Measurements from ENCODE around the gene SRSF3. TPM values are rescaled to one million over a fixed set of nuclear protein-coding genes. Genes with fewer than 3 reads are reported as not detected.

The SRSF3 gene
- total RNA-seq (100 to 1,000 TPM; 180 to 183 TPM), polyA plus RNA-seq (ENCODE audit: insufficient read depth, low read depth, low replicate concordance) (289 TPM)
- long read RNA-seq, donor 1, full-length matches to known transcripts, result 374 of 424 reads
- long read RNA-seq, donor 1, partial matches to known transcripts, result 42 of 424 reads
- long read RNA-seq, donor 1, other reads (novel, unspliced or antisense), result 8 of 424 reads
- long read RNA-seq, donor 2, full-length matches to known transcripts, result 256 of 294 reads
- long read RNA-seq, donor 2, partial matches to known transcripts, result 33 of 294 reads
- long read RNA-seq, donor 2, other reads (novel, unspliced or antisense), result 5 of 294 reads

DNA sequence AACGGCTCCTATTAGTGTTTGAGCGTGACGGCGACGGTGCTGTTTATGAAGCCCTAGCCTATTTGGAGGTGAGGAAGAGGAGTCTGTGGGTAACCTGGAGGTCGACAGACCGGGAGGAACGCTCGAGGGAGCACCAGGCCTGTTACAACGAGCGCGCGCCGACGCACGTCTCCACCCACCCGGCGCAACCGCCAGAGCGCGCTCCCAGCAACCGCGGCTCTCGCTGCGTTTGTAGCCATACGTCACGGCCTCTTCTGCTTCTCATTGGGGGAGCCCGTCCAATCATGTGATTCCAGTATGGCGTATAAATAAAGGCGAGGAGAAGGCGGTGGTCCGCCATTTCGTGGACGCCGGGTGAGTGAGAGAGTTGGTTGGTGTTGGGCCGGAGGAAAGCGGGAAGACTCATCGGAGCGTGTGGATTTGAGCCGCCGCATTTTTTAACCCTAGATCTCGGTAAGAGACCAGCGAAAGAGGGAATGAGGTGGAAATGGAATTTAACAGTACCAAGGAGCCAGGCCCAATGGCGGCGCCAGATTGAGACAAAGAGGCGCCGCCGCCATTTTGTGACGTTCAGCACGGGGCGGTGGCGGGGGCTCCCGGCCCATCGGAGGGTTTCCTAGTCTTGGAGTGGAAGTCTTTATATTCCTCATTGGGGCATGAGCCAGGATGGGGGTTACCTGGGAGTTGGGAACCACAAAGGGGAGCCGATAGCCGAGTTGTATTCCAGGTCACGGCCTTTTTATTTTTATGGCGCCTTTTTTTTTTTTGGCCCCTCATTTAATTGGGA, at the start of gene SRSF3:
Gene SRSF3, plus strand, starts transcription at position 334 of the 787 bp plus-strand sequence. CDS start 2,401 bp downstream, outside the sequence.
- peak; percentile 99 for DNase-seq
- intact Hi-C loops (cut with DNase I; ENCODE audit: low total_unique reads), result loop anchor here (10.0 kb wide), 1 partner anchor 49 kb away; the partner anchor contains the start of gene STK38
- peaks cover 28% of the 10 kb centered on the region for H3K4me1 ChIP-seq
- H3K36me3 ChIP-seq (ENCODE audit: low read depth, missing control alignments), result no peaks in the 10 kb centered on the region
- H3K9me3 ChIP-seq, result no peaks in the 10 kb centered on the region
- TF ChIP-seq, protein P1, sequence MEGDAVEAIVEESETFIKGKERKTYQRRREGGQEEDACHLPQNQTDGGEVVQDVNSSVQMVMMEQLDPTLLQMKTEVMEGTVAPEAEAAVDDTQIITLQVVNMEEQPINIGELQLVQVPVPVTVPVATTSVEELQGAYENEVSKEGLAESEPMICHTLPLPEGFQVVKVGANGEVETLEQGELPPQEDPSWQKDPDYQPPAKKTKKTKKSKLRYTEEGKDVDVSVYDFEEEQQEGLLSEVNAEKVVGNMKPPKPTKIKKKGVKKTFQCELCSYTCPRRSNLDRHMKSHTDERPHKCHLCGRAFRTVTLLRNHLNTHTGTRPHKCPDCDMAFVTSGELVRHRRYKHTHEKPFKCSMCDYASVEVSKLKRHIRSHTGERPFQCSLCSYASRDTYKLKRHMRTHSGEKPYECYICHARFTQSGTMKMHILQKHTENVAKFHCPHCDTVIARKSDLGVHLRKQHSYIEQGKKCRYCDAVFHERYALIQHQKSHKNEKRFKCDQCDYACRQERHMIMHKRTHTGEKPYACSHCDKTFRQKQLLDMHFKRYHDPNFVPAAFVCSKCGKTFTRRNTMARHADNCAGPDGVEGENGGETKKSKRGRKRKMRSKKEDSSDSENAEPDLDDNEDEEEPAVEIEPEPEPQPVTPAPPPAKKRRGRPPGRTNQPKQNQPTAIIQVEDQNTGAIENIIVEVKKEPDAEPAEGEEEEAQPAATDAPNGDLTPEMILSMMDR (IDR thresholded peaks at IDR 0.05), result peak; percentile 21 to 52 (median 47)
- peak; percentile 87 for TF ChIP-seq POLR2A (IDR thresholded peaks at IDR 0.05)
- H3K27me3 ChIP-seq, result no peaks in the 10 kb centered on the region
- 0 to 1% methylated on average over 44 to 58 of the region's 58 CpGs for WGBS, 2 donors
- H3K4me3 ChIP-seq, result peak within 1 kb of the TSS; percentile 74 to 98
- peak within 1 kb of the TSS; percentile 98 to 99 for H3K27ac ChIP-seq

DNA sequence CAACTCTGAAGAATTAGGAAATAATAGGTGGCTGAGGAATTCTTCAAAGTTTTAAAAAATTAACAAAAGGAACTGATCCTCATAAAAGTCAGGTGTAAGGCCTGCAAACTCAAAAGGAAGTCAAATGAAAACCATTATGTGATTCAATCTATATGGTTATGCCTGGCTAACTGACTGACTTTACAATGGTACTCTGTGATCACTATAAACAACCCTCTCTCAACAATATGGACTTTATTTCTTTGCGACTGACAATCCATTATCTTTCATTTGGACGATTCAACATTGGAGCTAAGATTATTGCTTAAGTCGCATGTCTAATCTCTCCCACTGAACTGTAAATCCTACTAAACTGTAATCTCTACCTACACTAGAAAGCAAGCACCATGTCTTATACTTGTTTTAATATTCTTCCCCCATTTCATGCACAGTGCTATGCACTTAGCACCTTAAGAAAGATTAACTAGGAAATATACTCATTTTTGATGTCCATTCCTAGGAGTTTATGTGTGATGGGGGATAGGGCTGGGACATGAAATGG, 48.3 kb upstream of the SRSF3 start:
- Histone ChIP-seq H3K4me3 (peak overlapping the region; percentile 73 to 84), H3K4me1 (peaks cover 20% of the 10 kb centered on the region), H3K9me3 (no peaks in the 10 kb centered on the region), H3K27me3 (no peaks in the 10 kb centered on the region), H3K36me3 (ENCODE audit: low read depth, missing control alignments) (no peaks in the 10 kb centered on the region), H3K27ac (peak overlapping the region; percentile 91 to 93)
- intact Hi-C loops (cut with DNase I; ENCODE audit: low total_unique reads), result loop anchor here (10.0 kb wide), 1 partner anchor 49 kb away; the partner anchor contains the start of gene SRSF3
- no peak for DNase-seq
- TF ChIP-seq, protein P1 (IDR thresholded peaks at IDR 0.05), result no peak
- TF ChIP-seq POLR2A (IDR thresholded peaks at IDR 0.05), result no peak
- 23 to 29% methylated on average over 3 of the region's 3 CpGs for WGBS, 2 donors

DNA sequence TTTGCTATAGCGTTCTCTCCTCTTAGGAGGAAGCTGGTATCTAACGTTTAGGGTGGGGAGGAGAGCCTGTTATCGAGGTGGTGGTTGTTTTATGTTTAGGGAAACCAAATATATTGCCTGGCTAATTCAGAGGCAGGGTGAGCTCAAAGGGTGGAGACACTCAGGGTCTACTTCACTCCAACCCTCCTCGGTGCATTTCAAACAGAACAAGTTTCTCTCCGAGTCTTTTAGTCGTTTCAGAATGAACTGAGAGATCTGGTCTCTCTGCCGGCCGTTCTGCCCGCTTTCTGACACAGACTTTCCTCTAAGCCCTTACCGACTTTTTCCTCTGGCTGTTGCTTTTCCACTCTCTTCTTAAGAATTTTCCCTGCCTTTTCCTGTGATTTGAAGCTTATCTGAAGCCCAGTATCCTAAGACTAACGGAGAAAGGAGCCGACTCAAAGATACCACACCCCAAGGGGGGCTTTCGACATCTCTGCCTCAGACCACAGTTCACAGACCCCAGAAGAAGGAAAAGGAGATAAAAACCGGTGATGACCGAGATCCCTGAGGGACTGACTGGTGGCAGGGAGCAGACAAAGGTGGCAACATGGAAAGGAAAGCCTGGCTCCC, 47.7 kb upstream of the SRSF3 start:
- 0 to 1% methylated on average over 15 of the region's 15 CpGs for WGBS, 2 donors
- peak overlapping the region; percentile 73 to 84 for H3K4me3 ChIP-seq
- H3K27me3 ChIP-seq, result no peaks in the 10 kb centered on the region
- H3K9me3 ChIP-seq, result no peaks in the 10 kb centered on the region
- TF ChIP-seq, protein P1 (IDR thresholded peaks at IDR 0.05), result no peak
- TF ChIP-seq POLR2A (IDR thresholded peaks at IDR 0.05), result no peak
- H3K4me1 ChIP-seq, result peaks cover 20% of the 10 kb centered on the region
- H3K27ac ChIP-seq, result peak overlapping the region; percentile 91 to 93
- intact Hi-C loops (cut with DNase I; ENCODE audit: low total_unique reads), result loop anchor here (10.0 kb wide), 1 partner anchor 48 kb away; the partner anchor contains the start of gene SRSF3
- peak; percentile 30 for DNase-seq
- no peaks in the 10 kb centered on the region for H3K36me3 ChIP-seq (ENCODE audit: low read depth, missing control alignments)

DNA sequence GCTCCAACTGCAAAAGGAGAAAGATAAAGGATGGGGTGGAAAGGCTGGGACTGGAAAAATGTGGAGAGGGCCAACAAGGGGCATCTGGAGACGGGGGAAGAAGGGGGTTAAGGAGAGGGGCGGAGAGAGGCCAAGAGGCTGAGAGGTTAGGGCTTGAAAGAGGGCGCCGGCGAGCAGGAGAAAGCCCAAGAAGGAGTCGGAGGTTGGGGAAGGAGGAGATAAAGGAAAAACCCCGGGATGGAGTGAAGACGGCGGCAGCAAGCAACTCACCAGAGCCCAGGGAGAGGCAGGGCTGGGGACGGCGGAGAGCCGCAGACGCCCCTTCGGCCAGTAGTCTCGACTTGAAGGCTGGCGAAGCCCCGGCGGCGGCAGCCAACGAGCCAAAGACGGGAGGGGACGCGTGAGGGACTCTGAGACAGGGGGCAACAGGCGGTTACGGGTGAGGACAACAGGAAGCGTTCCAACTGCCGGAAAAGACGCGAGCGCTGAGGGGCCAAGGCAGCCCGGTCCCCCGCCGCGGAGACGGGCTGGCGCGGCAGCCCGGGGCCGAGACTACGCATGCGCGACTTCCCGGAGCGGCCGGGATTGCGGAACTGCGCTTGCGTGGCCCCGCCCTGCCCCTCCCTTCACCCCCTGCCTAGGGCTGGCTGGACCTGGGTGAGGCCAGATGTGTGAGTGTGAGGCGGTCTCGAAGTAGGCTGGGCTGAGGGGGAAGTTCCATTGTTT, 47.1 kb upstream of the SRSF3 start, which contains the start of gene STK38:
Gene STK38, minus strand, starts transcription at position 560 of the 726 bp plus-strand sequence. CDS start 7,277 bp downstream, outside the sequence.
- no peaks in the 10 kb centered on the region for H3K9me3 ChIP-seq
- 0 to 1% methylated on average over 50 to 51 of the region's 51 CpGs for WGBS, 2 donors
- peak within 1 kb of the TSS; percentile 91 to 93 for H3K27ac ChIP-seq
- H3K4me3 ChIP-seq, result peak within 1 kb of the TSS; percentile 73 to 84
- H3K36me3 ChIP-seq (ENCODE audit: low read depth, missing control alignments), result no peaks in the 10 kb centered on the region
- no peaks in the 10 kb centered on the region for H3K27me3 ChIP-seq
- peaks cover 20% of the 10 kb centered on the region for H3K4me1 ChIP-seq
- peak; percentile 95 for TF ChIP-seq POLR2A (IDR thresholded peaks at IDR 0.05)
- TF ChIP-seq, protein P1 (IDR thresholded peaks at IDR 0.05), result no peak
- intact Hi-C loops (cut with DNase I; ENCODE audit: low total_unique reads), result loop anchor here (10.0 kb wide), 1 partner anchor 48 kb away; the partner anchor contains the start of gene SRSF3
- DNase-seq, result peak; percentile 91

All from testis (tissue), 5 donors.